Spleen (tissue), 7 donors: Measurements from ENCODE around the gene TMEM38B.

Experiments used
- CTCF ChIP-seq, 11 experiments: fragments of 200-600 bp in 7 of 11; fragments of 450-650 bp in 4 of 11; sonication (generic) in 4 of 11; IDR thresholded peaks in 8 of 11; conservative IDR thresholded peaks in 3 of 11; 1 replicate in 7 of 11; 2 replicates in 4 of 11; pipeline versions ENCODE4 v1.4.0 to v1.8.0; 2016 to 2021; ENCODE audit warnings: antibody characterized with exemption in 11 of 11, inconsistent platforms in 4 of 11, mild to moderate bottlenecking in 1 of 11
- POLR2A ChIP-seq, 3 donors: fragments of 450-650 bp; IDR thresholded peaks; one replicate each; pipeline ENCODE4 v1.5.1; 2017; ENCODE audit warnings: antibody characterized with exemption in 3 of 3, mild to moderate bottlenecking in 1 of 3
- POLR2AphosphoS5 ChIP-seq, 3 donors: sonication (generic); formaldehyde crosslinking; IDR thresholded peaks; one replicate each; pipeline ENCODE4 v1.5.1; 2017; ENCODE audit warnings: antibody characterized with exemption in 3 of 3
- donor health status: DM: no; HTN: no; CAD: no; lungs with moderate emphysema.
- donor health status: DM: no; HTN: no; CAD: no.
- donor health status: DM: no; HTN: no; CAD: no.

GRCh38 chr9:105711867-105712266 is 17.5 kb downstream of the TMEM38B start:
- TF ChIP-seq POLR2A (IDR thresholded peaks at IDR 0.05) (no peak), CTCF (IDR thresholded peaks at IDR 0.05 in 8 of 11, conservative IDR thresholded peaks at IDR 0.05 in 3 of 11) (no peak), POLR2AphosphoS5 (IDR thresholded peaks at IDR 0.05) (no peak)
